Brain microvascular endothelial cell (primary cell): ENCODE data around the gene FFAR3.

Experiments used
- DNase-seq: peaks from one replicate; pipeline ENCODE4 v3.0.0-alpha.2; 2020
- H3K27ac ChIP-seq: fragments of 250-450 bp; sonication (Bioruptor Pico); 2 replicates; pipeline ENCODE4 v1.5.1; 2020; ENCODE audit warnings: mild to moderate bottlenecking, moderate library complexity
- H3K27me3 ChIP-seq: fragments of 250-450 bp; sonication (Bioruptor Pico); replicated peaks from 2 replicates; pipeline ENCODE4 v1.5.1; 2020; ENCODE audit warnings: mild to moderate bottlenecking
- H3K36me3 ChIP-seq: fragments of 250-450 bp; sonication (Bioruptor Pico); replicated peaks from 2 replicates; pipeline ENCODE4 v1.5.1; 2020; ENCODE audit warnings: mild to moderate bottlenecking
- H3K4me3 ChIP-seq: 2 replicates; pipeline ENCODE4 v1.5.1; 2011; ENCODE audit warnings: low read depth, mild to moderate bottlenecking, control low read depth, low read length, moderate library complexity
- CTCF ChIP-seq: IDR thresholded peaks from 2 replicates; pipeline ENCODE4 v1.5.1; 2011; ENCODE audit warnings: low read depth, mild to moderate bottlenecking, moderate library complexity, low read length, control low read depth, inconsistent platforms; ENCODE audit errors: missing control alignments
- in situ Hi-C: cut with HindIII; loops from 2 replicates; pipeline ENCODE4 v1.10.0; 2017; ENCODE audit warnings: low sequenced_read_pairs, low pct_ligation_motif_present

FFAR3 gene

GRCh38 chr19:35322014-35322413 is 36.2 kb upstream of the FFAR3 start:
- H3K27ac ChIP-seq, result no peak overlapping the region
- H3K27me3 ChIP-seq, result no peaks in the 10 kb centered on the region
- no peaks in the 10 kb centered on the region for H3K36me3 ChIP-seq
- TF ChIP-seq CTCF, result no peak
- DNase-seq, result no peak
- in situ Hi-C loops, result no loop called here
- no peak overlapping the region for H3K4me3 ChIP-seq

- no peak overlapping the region for H3K27ac ChIP-seq
- no peak overlapping the region for H3K4me3 ChIP-seq
- no peaks in the 10 kb centered on the region for H3K27me3 ChIP-seq
- in situ Hi-C loops, result no loop called here
- H3K36me3 ChIP-seq, result no peaks in the 10 kb centered on the region
- peak; percentile 53 for TF ChIP-seq CTCF
- no peak for DNase-seq
These were observed 30.6 kb upstream of the FFAR3 start for GRCh38 chr19:35327642-35328041.

- in situ Hi-C loops, result no loop called here
- no peak for TF ChIP-seq CTCF
- H3K4me3 ChIP-seq, result no peak within 1 kb of the TSS
- DNase-seq, result no peak
- H3K36me3 ChIP-seq, result no peaks in the 10 kb centered on the region
- H3K27me3 ChIP-seq, result no peaks in the 10 kb centered on the region
- no peak within 1 kb of the TSS for H3K27ac ChIP-seq
These were observed 29.4 kb upstream of the FFAR3 start, which contains the start of gene CD22 for GRCh38 chr19:35328851-35329285. Gene CD22 (plus strand): TSS chr19:35329187. CDS start chr19:35332041, 2,854 bp downstream.

- TF ChIP-seq CTCF, result no peak
These were observed 28.9 kb upstream of the FFAR3 start for GRCh38 chr19:35329323-35329722.

GRCh38 chr19:35330475-35330874 is 27.8 kb upstream of the FFAR3 start:
- H3K36me3 ChIP-seq, result no peaks in the 10 kb centered on the region

More at GRCh38 chr19:35329323-35329722, 28.9 kb upstream of the FFAR3 start:
- in situ Hi-C loops, result no loop called here
- DNase-seq, result no peak
- Histone ChIP-seq H3K27ac (no peak overlapping the region), H3K27me3 (no peaks in the 10 kb centered on the region), H3K4me3 (no peak overlapping the region), H3K36me3 (no peaks in the 10 kb centered on the region)

More at GRCh38 chr19:35330475-35330874, 27.8 kb upstream of the FFAR3 start:
- in situ Hi-C loops, result no loop called here
- H3K4me3 ChIP-seq, result no peak overlapping the region
- no peaks in the 10 kb centered on the region for H3K27me3 ChIP-seq
- no peak for TF ChIP-seq CTCF
- no peak for DNase-seq
- H3K27ac ChIP-seq, result no peak overlapping the region
